ENCODE measurements around the gene GTSF1L.

Gene GTSF1L

GRCh38 chr20:43710370-43711044, 16.3 kb downstream of the GTSF1L start:
- POLR2A ChIA-PET: no interaction called here
- DNase-seq (ENCODE audit: low read depth, low spot score): no peak

GRCh38 chr20:43702502-43702901, 24.3 kb downstream of the GTSF1L start:
- TF ChIP-seq CTCF (IDR thresholded peaks at IDR 0.05; ENCODE audit: insufficient read depth, low read length, missing control alignments): no peak
- DNase-seq (ENCODE audit: low read depth, low spot score): no peak
- no peak overlapping the region for H3K4me3 ChIP-seq (ENCODE audit: low read depth, low read length)
- POLR2A ChIA-PET: no interaction called here
- CTCF ChIA-PET: no interaction called here

More at GRCh38 chr20:43710370-43711044, 16.3 kb downstream of the GTSF1L start:
- TF ChIP-seq CTCF (IDR thresholded peaks at IDR 0.05; ENCODE audit: insufficient read depth, low read length, missing control alignments): no peak
- no peak overlapping the region for H3K4me3 ChIP-seq (ENCODE audit: low read depth, low read length)
- CTCF ChIA-PET: interaction anchor here (1.2 kb wide), 1 partner anchor 19 kb away, joined by 3 read pairs; no protein-coding TSS in a partner anchor

GRCh38 chr20:43700627-43701026, 26.2 kb downstream of the GTSF1L start:
- no peak for TF ChIP-seq CTCF (IDR thresholded peaks at IDR 0.05; ENCODE audit: insufficient read depth, low read length, missing control alignments)
- ChIA-PET POLR2A (no interaction called here), CTCF (interaction anchor here (1.2 to 1.5 kb wide), 2 partner anchors 9 to 162 kb away, joined by 3 to 6 read pairs; no protein-coding TSS in a partner anchor)
- no peak overlapping the region for H3K4me3 ChIP-seq (ENCODE audit: low read depth, low read length)
- no peak for DNase-seq (ENCODE audit: low read depth, low spot score)

- no peak for DNase-seq (ENCODE audit: low read depth, low spot score)
- no peak for TF ChIP-seq CTCF (IDR thresholded peaks at IDR 0.05; ENCODE audit: insufficient read depth, low read length, missing control alignments)
- POLR2A ChIA-PET: no interaction called here
- H3K4me3 ChIP-seq (ENCODE audit: low read depth, low read length): no peak overlapping the region
- CTCF ChIA-PET: no interaction called here
These were observed 26.7 kb downstream of the GTSF1L start for GRCh38 chr20:43699941-43700565.

GRCh38 chr20:43695571-43695970, 31.2 kb downstream of the GTSF1L start:
- TF ChIP-seq CTCF (IDR thresholded peaks at IDR 0.05; ENCODE audit: insufficient read depth, low read length, missing control alignments): no peak
- DNase-seq (ENCODE audit: low read depth, low spot score): no peak
- H3K4me3 ChIP-seq (ENCODE audit: low read depth, low read length): no peak overlapping the region
- CTCF ChIA-PET: no interaction called here
- POLR2A ChIA-PET: interaction anchor here (0.7 kb wide), 1 partner anchor 238 kb away, joined by 3 read pairs; no protein-coding TSS in a partner anchor

- no peak overlapping the region for H3K4me3 ChIP-seq (ENCODE audit: low read depth, low read length)
- ChIA-PET CTCF (no interaction called here), POLR2A (interaction anchor here (0.7 kb wide), 1 partner anchor 238 kb away, joined by 3 read pairs; no protein-coding TSS in a partner anchor)
- no peak for DNase-seq (ENCODE audit: low read depth, low spot score)
- no peak for TF ChIP-seq CTCF (IDR thresholded peaks at IDR 0.05; ENCODE audit: insufficient read depth, low read length, missing control alignments)
These were observed 32.0 kb downstream of the GTSF1L start for GRCh38 chr20:43694763-43695162.
